Keratinocyte (primary cell): Measurements from ENCODE around the gene RPL23.

Experiments used
- CTCF ChIP-seq, 3 experiments: IDR thresholded peaks in 1 of 3; conservative IDR thresholded peaks in 1 of 3; optimal IDR thresholded peaks in 1 of 3; 2 replicates in 2 of 3; 3 replicates in 1 of 3; pipeline versions ENCODE3 to v1.5.1; 2011; ENCODE audit warnings: low read length in 3 of 3, mild to moderate bottlenecking in 3 of 3, moderate library complexity in 2 of 3, control low read depth in 1 of 3, inconsistent platforms in 1 of 3; ENCODE audit not compliant: insufficient read depth in 2 of 3; ENCODE audit errors: extremely low read depth in 1 of 3
- EZH2 ChIP-seq: IDR thresholded peaks from one replicate; pipeline ENCODE4 v1.6.1; 2012; ENCODE audit warnings: inconsistent platforms, mild to moderate bottlenecking, low read length, moderate library complexity

GRCh38 chr17:38897671-38898290 lies 44.3 kb upstream of the RPL23 start:
- TF ChIP-seq CTCF (optimal IDR thresholded peaks at IDR 0.05 in 1 of 3, IDR thresholded peaks at IDR 0.05 in 1 of 3, conservative IDR thresholded peaks at IDR 0.05 in 1 of 3; ENCODE audit: extremely low read depth in 1 of 3, insufficient read depth in 2 of 3, low read length in 3 of 3) (no peak), EZH2 (no peak)
